HEK293 (cell line): ENCODE data around the gene KLHL29.

Experiments used
- CTCF ChIA-PET: fragments of 350-600 bp; formaldehyde crosslinking; extraction: SDS; loops from one replicate; lab custom pipeline; 2021; ENCODE audit warnings: antibody characterized with exemption; lab: Yijun Ruan, JAX
- POLR2A ChIA-PET: fragments of 300-600 bp; formaldehyde crosslinking; extraction: SDS; loops from one replicate; lab custom pipeline; 2020; ENCODE audit warnings: antibody characterized with exemption, inconsistent platforms; lab: Yijun Ruan, JAX
- H3K27ac ChIP-seq: fragments of 200-500 bp; sonication (Bioruptor generic); 2 replicates; pipeline ENCODE4 v1.5.1; 2014; ENCODE audit warnings: low read depth, low read length, control low read depth, inconsistent platforms; ENCODE audit errors: extremely low read depth
- H3K36me3 ChIP-seq, 2 experiments: fragments of 200-500 bp in 1 of 2; sonication (Bioruptor generic) in 1 of 2; 1 replicate in 1 of 2; 2 replicates in 1 of 2; pipeline ENCODE4 v1.5.1; 2014 to 2017; ENCODE audit warnings: inconsistent platforms in 2 of 2, low read length in 2 of 2; ENCODE audit not compliant: control insufficient read depth in 2 of 2, insufficient read depth in 1 of 2
- H3K4me1 ChIP-seq: fragments of 200-500 bp; sonication (Bioruptor generic); 2 replicates; pipeline ENCODE4 v1.5.1; 2014; ENCODE audit warnings: mild to moderate bottlenecking, low read length, inconsistent platforms; ENCODE audit not compliant: control insufficient read depth, insufficient read depth
- H3K4me3 ChIP-seq: 2 replicates; pipeline ENCODE4 v1.5.1; 2011; ENCODE audit warnings: low read depth, mild to moderate bottlenecking, control low read depth, low read length, moderate library complexity
- H3K9me3 ChIP-seq: fragments of 200-500 bp; sonication (Bioruptor generic); 2 replicates; pipeline ENCODE4 v1.5.1; 2014; ENCODE audit warnings: low read depth, low read length, inconsistent platforms; ENCODE audit not compliant: control insufficient read depth, insufficient read depth
- EGR2 ChIP-seq: fragments of 450-650 bp; formaldehyde crosslinking; IDR thresholded peaks from 2 replicates; pipeline ENCODE4 v1.5.1; 2016; ENCODE audit warnings: low read depth, missing biosample characterization, missing genetic modification characterization
- HOXD13 ChIP-seq: sonication (generic); formaldehyde crosslinking; IDR thresholded peaks from 2 replicates; pipeline ENCODE4 v1.8.0; 2022; ENCODE audit warnings: missing genetic modification reagents, borderline replicate concordance
- PRDM4 ChIP-seq: fragments of 450-650 bp; formaldehyde crosslinking; IDR thresholded peaks from 2 replicates; pipeline ENCODE4 v1.5.1; 2017; ENCODE audit warnings: missing biosample characterization, missing genetic modification characterization
- SALL2 ChIP-seq: fragments of 450-650 bp; formaldehyde crosslinking; IDR thresholded peaks from 2 replicates; pipeline ENCODE4 v1.5.0; 2017; ENCODE audit warnings: missing biosample characterization, mild to moderate bottlenecking, missing genetic modification characterization, borderline replicate concordance
- SP3 ChIP-seq: fragments of 450-650 bp; formaldehyde crosslinking; IDR thresholded peaks from 2 replicates; pipeline ENCODE4 v1.5.1; 2016; ENCODE audit warnings: missing biosample characterization, missing genetic modification characterization
- ZBTB11 ChIP-seq: fragments of 450-650 bp; formaldehyde crosslinking; conservative IDR thresholded peaks from 2 replicates; pipeline ENCODE4 v1.5.1; 2016; ENCODE audit warnings: low read depth, missing biosample characterization, missing genetic modification characterization
- ZBTB21 ChIP-seq: fragments of 450-650 bp; formaldehyde crosslinking; IDR thresholded peaks from 2 replicates; pipeline ENCODE4 v1.5.1; 2017; ENCODE audit warnings: missing biosample characterization, missing genetic modification characterization
- ZFP37 ChIP-seq: fragments of 450-650 bp; formaldehyde crosslinking; IDR thresholded peaks from 2 replicates; pipeline ENCODE4 v1.5.1; 2016; ENCODE audit warnings: missing biosample characterization, missing genetic modification characterization
- ZIC2 ChIP-seq: fragments of 450-650 bp; formaldehyde crosslinking; IDR thresholded peaks from 2 replicates; pipeline ENCODE4 v1.5.1; 2016; ENCODE audit warnings: missing biosample characterization, missing genetic modification characterization
- ZNF133 ChIP-seq: fragments of 450-650 bp; formaldehyde crosslinking; IDR thresholded peaks from 2 replicates; pipeline ENCODE4 v1.5.1; 2016; ENCODE audit warnings: missing biosample characterization, missing genetic modification characterization
- ZNF157 ChIP-seq: fragments of 450-650 bp; formaldehyde crosslinking; IDR thresholded peaks from 2 replicates; pipeline ENCODE4 v1.5.1; 2016; ENCODE audit warnings: missing biosample characterization, missing genetic modification characterization
- ZNF174 ChIP-seq: fragments of 450-650 bp; formaldehyde crosslinking; IDR thresholded peaks from 2 replicates; pipeline ENCODE4 v1.5.0; 2017; ENCODE audit warnings: missing biosample characterization, mild to moderate bottlenecking, missing genetic modification characterization
- ZNF544 ChIP-seq: fragments of 450-650 bp; formaldehyde crosslinking; IDR thresholded peaks from 2 replicates; pipeline ENCODE4 v1.5.0; 2017; ENCODE audit warnings: missing biosample characterization, missing genetic modification characterization
- ZNF639 ChIP-seq: fragments of 450-650 bp; formaldehyde crosslinking; IDR thresholded peaks from 2 replicates; pipeline ENCODE4 v1.5.1; 2016; ENCODE audit warnings: missing biosample characterization, missing genetic modification characterization
- ZNF692 ChIP-seq: fragments of 450-650 bp; formaldehyde crosslinking; IDR thresholded peaks from 2 replicates; pipeline ENCODE4 v1.5.1; 2016; ENCODE audit warnings: missing biosample characterization, missing genetic modification characterization
- ZNF791 ChIP-seq: fragments of 450-650 bp; formaldehyde crosslinking; IDR thresholded peaks from 2 replicates; pipeline ENCODE4 v1.5.1; 2016; ENCODE audit warnings: missing biosample characterization, missing genetic modification characterization
- TF ChIP-seq, protein P1 (sequence below): fragments of 450-650 bp; formaldehyde crosslinking; IDR thresholded peaks from 2 replicates; pipeline ENCODE4 v1.5.1; 2016; ENCODE audit warnings: missing biosample characterization, missing genetic modification characterization, borderline replicate concordance
- TF ChIP-seq, protein P2 (sequence below): fragments of 450-650 bp; formaldehyde crosslinking; IDR thresholded peaks from 2 replicates; pipeline ENCODE4 v1.5.1; 2016; ENCODE audit warnings: missing biosample characterization, missing genetic modification characterization
- TF ChIP-seq, protein P3 (sequence below): fragments of 450-650 bp; formaldehyde crosslinking; IDR thresholded peaks from 2 replicates; pipeline ENCODE4 v1.5.1; 2016; ENCODE audit warnings: missing biosample characterization, missing genetic modification characterization

Gene KLHL29

DNA sequence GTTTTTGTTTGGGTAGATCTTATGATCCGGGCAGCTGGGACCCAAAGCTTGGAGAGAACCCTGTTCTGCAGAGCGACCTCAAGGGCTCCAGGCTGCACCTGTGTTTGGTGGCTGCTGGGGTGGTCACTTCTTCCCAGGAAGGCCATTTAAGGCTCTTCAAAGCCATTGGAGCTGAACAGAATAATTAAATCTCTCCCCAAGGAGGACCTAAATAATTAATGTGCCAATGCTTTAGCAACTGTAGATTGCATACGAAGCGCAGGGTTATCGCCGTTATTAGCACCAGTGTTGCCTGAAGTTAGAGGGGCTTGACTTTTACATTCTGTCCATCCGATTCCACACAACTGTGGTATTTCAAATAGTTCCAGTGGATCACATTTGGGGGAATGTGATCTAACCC is 290.5 kb downstream of the KLHL29 start (continued):
- TF ChIP-seq ZBTB11 (tag by site-specific recombination), result no peak
- no peak for TF ChIP-seq ZNF544 (tag by site-specific recombination)
- TF ChIP-seq, protein P1, sequence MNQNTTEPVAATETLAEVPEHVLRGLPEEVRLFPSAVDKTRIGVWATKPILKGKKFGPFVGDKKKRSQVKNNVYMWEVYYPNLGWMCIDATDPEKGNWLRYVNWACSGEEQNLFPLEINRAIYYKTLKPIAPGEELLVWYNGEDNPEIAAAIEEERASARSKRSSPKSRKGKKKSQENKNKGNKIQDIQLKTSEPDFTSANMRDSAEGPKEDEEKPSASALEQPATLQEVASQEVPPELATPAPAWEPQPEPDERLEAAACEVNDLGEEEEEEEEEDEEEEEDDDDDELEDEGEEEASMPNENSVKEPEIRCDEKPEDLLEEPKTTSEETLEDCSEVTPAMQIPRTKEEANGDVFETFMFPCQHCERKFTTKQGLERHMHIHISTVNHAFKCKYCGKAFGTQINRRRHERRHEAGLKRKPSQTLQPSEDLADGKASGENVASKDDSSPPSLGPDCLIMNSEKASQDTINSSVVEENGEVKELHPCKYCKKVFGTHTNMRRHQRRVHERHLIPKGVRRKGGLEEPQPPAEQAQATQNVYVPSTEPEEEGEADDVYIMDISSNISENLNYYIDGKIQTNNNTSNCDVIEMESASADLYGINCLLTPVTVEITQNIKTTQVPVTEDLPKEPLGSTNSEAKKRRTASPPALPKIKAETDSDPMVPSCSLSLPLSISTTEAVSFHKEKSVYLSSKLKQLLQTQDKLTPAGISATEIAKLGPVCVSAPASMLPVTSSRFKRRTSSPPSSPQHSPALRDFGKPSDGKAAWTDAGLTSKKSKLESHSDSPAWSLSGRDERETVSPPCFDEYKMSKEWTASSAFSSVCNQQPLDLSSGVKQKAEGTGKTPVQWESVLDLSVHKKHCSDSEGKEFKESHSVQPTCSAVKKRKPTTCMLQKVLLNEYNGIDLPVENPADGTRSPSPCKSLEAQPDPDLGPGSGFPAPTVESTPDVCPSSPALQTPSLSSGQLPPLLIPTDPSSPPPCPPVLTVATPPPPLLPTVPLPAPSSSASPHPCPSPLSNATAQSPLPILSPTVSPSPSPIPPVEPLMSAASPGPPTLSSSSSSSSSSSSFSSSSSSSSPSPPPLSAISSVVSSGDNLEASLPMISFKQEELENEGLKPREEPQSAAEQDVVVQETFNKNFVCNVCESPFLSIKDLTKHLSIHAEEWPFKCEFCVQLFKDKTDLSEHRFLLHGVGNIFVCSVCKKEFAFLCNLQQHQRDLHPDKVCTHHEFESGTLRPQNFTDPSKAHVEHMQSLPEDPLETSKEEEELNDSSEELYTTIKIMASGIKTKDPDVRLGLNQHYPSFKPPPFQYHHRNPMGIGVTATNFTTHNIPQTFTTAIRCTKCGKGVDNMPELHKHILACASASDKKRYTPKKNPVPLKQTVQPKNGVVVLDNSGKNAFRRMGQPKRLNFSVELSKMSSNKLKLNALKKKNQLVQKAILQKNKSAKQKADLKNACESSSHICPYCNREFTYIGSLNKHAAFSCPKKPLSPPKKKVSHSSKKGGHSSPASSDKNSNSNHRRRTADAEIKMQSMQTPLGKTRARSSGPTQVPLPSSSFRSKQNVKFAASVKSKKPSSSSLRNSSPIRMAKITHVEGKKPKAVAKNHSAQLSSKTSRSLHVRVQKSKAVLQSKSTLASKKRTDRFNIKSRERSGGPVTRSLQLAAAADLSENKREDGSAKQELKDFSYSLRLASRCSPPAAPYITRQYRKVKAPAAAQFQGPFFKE, result no peak
- no peak for TF ChIP-seq ZNF157 (tag by site-specific recombination)
- no peak for TF ChIP-seq ZNF692 (tag by site-specific recombination)
- TF ChIP-seq SALL2 (tag by site-specific recombination), result no peak
- TF ChIP-seq, all 188 proteins: peak for 0

DNA sequence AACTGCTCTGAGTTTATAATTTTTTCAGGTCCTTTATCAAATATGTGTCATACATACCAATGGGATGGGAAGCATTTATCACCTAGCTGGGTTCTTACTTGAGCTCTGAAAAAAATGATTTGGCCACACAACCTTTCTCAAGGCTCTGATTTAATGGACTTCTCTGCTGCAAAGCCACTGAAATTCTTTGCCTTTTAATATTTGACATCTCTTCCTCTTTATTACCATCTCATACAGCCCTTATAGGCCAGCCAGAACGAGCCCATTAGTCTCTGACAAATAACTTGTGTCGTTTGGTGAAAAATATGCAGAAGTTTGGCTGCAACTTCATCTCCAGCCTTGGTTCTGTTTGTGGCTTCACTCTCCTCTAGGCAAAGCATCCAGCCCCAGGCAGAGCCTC is 292.9 kb downstream of the KLHL29 start:
- ChIA-PET POLR2A (no interaction called here), CTCF (no interaction called here)
- H3K4me1 ChIP-seq, result no peaks in the 10 kb centered on the region
- no peaks in the 10 kb centered on the region for H3K9me3 ChIP-seq
- no peak overlapping the region for H3K4me3 ChIP-seq
- peaks cover 0 to 5% of the 10 kb centered on the region in 2 experiments; a peak in 1 of 3 replicates for H3K36me3 ChIP-seq
- H3K27ac ChIP-seq, result no peak overlapping the region
- no peak for TF ChIP-seq ZIC2
- TF ChIP-seq SP3 (tag by site-specific recombination), result no peak
- no peak for TF ChIP-seq ZNF639 (tag by site-specific recombination)
- TF ChIP-seq EGR2 (tag by site-specific recombination), result no peak
- TF ChIP-seq ZNF174 (tag by site-specific recombination), result no peak
- TF ChIP-seq, protein P2, sequence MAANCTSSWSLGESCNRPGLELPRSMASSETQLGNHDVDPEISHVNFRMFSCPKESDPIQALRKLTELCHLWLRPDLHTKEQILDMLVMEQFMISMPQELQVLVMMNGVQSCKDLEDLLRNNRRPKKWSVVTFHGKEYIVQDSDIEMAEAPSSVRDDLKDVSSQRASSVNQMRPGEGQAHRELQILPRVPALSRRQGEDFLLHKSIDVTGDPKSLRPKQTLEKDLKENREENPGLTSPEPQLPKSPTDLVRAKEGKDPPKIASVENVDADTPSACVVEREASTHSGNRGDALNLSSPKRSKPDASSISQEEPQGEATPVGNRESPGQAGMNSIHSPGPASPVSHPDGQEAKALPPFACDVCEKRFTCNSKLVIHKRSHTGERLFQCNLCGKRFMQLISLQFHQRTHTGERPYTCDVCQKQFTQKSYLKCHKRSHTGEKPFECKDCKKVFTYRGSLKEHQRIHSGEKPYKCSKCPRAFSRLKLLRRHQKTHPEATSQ (tag by site-specific recombination), result no peak
- TF ChIP-seq ZNF133 (tag by site-specific recombination), result no peak
- TF ChIP-seq, protein P3, sequence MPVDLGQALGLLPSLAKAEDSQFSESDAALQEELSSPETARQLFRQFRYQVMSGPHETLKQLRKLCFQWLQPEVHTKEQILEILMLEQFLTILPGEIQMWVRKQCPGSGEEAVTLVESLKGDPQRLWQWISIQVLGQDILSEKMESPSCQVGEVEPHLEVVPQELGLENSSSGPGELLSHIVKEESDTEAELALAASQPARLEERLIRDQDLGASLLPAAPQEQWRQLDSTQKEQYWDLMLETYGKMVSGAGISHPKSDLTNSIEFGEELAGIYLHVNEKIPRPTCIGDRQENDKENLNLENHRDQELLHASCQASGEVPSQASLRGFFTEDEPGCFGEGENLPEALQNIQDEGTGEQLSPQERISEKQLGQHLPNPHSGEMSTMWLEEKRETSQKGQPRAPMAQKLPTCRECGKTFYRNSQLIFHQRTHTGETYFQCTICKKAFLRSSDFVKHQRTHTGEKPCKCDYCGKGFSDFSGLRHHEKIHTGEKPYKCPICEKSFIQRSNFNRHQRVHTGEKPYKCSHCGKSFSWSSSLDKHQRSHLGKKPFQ (tag by site-specific recombination), result no peak
- TF ChIP-seq ZFP37, result no peak
- no peak for TF ChIP-seq PRDM4
- no peak for TF ChIP-seq HOXD13 (CRISPR knock-in tag)
- no peak for TF ChIP-seq ZNF791 (tag by site-specific recombination)
- no peak for TF ChIP-seq ZBTB21 (tag by site-specific recombination)
